NCI-H82 treated with DMSO at 0.1 percent for 48 hours (cell line): ENCODE results near the gene CNTNAP5.

Experiments
- DNase-seq: peaks from one replicate; lab custom pipeline; 2025; ENCODE audit not compliant: unreplicated experiment; lab: John Stamatoyannopoulos, UW

The CNTNAP5 gene

DNA sequence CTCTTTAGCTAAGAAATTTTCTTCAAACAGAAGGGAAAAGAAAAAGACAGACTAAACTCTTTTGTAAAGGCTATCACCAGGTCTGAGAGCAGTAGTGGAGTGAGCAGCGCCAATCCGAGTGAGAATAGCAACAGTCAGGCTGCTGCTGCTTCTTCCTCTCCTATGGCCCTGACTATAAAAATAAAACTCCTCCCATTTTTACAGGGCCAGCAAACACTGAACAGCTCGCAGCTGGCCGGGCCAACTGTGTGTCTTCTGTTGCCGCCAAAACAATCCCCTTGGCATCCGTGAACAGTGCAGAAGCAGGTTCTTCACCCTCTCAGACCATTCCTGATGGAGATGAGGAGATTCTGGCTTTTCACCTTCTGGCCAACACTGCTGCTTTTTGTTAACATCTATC lies 124.5 kb downstream of the CNTNAP5 start:
- no peak for DNase-seq

GRCh38 chr2:124151691-124152090 lies 126.6 kb downstream of the CNTNAP5 start:
- peak; percentile 96 for DNase-seq

DNA sequence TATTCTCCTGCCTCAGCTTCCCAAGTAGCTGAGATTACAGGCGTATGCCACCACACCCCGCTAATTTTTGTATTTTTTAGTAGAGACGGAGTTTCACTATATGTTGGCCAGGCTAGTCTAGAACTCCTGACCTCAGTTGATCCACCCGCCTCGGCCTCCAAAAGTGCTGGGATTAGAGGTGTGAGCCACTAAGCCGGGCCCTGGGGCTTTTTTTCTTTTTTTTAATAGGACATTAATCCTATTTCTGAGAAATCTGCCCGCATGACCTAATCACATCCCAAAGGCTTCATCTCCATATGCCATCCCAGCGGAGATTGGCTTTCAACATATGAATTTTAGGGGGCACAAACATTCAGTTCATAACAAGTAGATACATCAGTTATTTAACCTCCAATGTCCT lies 128.6 kb downstream of the CNTNAP5 start:
- DNase-seq, result peak; percentile 72

- no peak for DNase-seq
These were observed 134.1 kb downstream of the CNTNAP5 start for GRCh38 chr2:124159166-124159565.

DNA sequence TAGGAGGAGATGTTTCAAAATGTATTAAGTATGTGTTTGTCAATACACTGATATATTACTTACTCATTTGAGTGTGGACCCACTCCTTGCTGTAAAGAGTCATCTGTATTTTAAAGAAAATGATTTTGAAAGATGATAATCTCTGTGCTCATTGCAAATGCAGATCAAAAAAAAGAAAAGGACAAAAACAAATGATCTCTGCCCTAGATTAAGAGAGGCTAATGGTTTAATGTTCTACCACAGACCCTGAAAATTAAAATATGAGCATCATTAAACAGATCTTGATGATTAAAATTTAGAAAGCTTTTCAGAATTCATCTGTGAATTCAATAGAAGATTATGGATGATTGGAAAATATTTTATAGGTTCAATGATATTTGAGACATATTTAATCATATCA lies 136.5 kb downstream of the CNTNAP5 start:
- DNase-seq, result no peak

- DNase-seq, result no peak
These were observed 137.2 kb downstream of the CNTNAP5 start for GRCh38 chr2:124162256-124162655.

DNA sequence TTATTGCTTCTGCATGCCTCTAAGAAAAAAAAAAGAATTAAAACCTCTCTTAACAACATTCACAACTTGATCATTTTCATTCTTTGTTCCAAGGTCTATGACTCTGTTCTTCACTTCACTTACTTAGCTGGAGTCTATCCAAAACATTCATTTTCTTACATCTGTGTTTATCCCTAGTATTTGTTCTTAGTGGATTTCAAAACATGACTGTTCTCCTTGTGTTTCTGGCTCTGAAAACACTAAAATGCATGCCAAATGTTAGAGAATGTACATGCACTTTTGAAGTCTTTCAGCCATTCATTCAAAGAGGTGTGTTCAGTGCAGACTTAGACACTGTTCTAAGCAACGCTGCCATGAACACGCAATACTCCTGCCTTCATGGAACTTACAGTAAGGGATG lies 138.8 kb downstream of the CNTNAP5 start:
- DNase-seq, result no peak

- no peak for DNase-seq
These were observed 140.6 kb downstream of the CNTNAP5 start for GRCh38 chr2:124165698-124166097.

DNA sequence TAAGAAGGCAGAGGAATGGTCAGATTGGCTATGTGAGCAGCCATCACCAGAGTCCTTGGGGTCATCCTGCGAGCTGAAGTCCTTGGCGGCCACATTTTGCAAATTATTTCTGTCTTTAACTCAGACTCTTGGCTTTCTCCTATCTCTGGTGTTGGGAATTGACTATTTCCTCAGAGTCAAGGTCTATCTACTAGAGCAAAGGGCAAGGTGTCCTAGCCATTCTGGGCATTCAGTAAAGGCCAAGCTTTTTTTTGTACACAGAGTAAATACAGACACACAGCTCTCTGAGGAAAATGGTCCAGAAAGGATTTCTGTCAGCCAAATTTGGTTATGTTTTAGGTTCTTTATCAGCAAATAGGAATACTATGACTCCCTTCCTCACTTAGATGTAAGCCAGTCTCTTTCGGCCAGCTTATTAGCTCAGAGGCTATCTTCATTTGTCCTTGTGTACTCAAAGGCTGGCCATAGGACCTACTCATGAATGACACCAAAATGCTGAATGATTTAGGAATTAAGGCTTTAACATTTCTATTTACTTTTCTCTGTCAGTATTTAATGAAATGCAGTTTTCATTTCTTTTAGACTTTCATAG lies 146.5 kb downstream of the CNTNAP5 start:
- no peak for DNase-seq

GRCh38 chr2:124178719-124179118 lies 153.6 kb downstream of the CNTNAP5 start:
- no peak for DNase-seq

DNA sequence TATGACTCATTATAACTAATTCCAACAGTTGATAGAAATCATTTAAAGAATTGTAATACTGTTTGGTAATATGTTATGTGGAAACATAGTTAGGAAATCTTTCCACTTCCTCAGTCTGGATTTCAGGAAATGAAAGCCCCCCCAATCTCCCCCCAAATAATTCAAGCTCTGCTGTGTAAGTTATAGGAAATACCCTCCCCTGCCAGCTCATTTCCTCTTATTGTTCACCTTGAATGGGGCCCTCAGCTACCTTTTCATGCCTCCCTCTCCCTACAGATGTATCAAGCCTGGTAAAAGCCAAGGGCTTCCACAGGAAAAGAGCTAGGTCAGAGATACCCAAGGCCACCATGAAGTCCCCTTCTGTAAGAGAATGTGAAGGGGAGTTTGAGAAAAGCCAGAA lies 155.5 kb downstream of the CNTNAP5 start:
- DNase-seq, result no peak

GRCh38 chr2:124186801-124187200 lies 161.7 kb downstream of the CNTNAP5 start:
- DNase-seq, result no peak

DNA sequence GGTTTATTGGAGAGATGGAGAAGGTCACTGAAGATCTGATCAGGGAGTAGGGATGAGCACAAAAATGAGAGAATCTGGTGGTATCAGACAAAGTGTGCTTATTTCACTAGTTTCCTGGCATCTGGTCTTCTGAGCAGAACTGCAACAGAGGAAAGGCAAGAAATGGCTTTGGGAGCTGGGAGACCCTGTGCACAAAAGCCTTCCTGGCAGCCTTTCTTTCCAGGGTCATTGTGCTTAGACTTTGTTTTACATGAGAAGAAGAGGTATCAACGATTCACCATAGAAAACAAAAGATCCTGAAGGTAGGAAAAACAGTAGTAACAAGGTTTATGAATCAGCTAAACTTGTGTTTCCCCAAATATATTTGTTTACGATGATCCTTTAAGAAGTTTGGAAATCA lies 162.9 kb downstream of the CNTNAP5 start:
- DNase-seq, result no peak

DNA sequence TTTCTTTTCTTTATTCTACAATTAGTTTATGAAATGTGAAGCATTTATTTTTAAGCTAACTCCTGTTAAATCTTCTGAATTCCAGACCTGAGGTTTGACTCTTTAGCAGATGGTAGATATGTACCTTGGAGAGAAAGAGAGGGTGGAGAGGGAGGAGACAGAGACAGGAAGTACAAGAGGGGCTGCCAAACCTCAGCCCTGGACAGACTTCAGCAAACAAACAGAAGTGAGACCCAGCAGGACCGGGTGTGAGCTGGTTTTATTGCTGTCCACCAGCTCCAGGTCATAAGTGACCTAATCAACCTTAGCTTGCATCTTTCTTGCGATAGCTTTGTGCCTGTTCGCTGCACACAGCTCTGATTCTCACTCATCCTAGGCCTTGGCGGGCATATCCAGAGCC lies 168.6 kb downstream of the CNTNAP5 start:
- DNase-seq, result no peak

DNA sequence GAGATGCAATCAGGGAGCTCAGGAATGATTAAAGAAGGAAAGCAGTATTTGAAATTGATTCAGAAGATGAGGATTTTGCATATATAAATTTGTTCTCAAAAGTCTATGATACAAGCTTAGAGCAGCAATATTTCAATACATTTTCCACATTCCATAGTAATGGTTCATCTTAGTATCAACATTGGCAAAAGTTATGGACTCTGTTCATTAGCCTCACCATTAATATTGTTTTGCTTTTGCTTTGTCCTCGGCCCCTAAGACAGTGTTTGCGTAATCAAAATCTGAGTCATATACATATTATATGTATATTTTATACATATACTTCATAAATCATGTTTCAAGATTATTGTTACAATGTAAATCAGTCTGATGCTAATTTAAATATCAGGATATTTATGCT lies 176.6 kb downstream of the CNTNAP5 start:
- no peak for DNase-seq

GRCh38 chr2:124209441-124209840 lies 184.4 kb downstream of the CNTNAP5 start:
- no peak for DNase-seq

- no peak for DNase-seq
These were observed 186.4 kb downstream of the CNTNAP5 start for GRCh38 chr2:124211461-124211860.

DNA sequence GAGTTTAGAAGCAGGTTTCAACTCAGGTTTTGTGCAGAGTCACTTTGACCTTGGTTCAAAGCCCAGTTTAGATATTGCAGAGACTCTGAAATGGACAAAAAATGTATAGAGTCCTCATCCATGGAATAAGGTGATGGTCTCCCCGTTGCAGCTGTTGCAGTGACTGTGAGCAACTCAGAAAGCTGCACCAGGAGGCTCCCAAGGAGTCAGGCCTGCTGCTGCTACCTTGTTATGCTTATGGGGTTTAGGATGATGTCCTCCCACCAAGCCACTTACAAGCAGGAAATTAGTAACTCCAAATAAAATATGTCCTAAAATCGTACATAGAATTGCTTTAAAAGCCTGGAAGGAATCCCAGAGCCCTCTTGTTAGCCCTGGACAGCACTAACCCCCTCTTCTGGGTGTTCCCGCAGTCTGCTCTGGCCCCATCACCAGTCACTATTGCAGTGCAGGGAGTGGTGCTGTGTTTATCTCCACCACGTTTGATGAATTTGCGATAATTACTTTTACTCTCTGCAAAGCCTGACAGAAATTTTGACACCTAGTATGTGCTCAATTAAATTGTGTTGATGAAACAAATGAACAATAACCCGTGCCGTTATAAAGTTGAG lies 189.0 kb downstream of the CNTNAP5 start:
- no peak for DNase-seq

DNA sequence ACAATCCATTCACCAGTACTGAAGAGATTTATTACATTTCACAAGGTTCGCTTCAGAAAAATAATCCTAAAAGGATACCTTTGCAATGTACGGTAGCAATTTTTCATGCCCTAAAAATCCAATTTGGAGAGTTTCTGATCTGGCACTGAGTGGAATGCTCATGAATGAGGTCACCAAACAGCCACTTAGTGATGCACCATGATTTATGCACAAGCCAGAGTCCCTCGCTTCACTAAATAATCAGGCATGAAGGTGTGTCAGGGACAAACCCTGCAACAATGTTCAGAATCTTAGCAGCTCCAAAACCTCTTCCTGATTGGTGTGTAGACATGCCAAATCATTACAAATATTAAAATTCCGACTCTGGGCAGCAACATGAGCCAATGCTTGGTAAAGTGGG lies 221.1 kb downstream of the CNTNAP5 start:
- DNase-seq, result no peak

DNA sequence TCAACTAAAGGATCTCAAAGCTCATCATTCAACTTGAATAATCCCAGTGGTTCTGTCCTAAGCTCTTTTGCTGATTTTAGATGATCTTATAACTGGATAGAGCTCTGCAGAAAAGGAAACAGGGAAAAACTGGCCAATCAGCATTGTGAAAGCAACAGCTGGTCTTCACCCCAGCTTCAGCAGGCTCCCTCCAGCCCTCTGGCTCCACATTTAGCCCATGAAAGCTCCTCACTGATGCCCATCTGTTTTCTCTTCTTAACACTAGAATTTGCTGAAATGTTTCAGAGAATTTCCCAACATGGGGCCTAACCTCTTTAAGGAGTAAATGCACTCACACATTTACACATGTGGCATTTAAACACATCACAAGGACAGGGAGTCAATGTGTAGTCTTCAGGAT lies 223.3 kb downstream of the CNTNAP5 start:
- peak; percentile 93 for DNase-seq

GRCh38 chr2:124250433-124250832 lies 225.3 kb downstream of the CNTNAP5 start:
- no peak for DNase-seq

GRCh38 chr2:124254621-124255020 lies 229.5 kb downstream of the CNTNAP5 start:
- DNase-seq, result no peak

DNA sequence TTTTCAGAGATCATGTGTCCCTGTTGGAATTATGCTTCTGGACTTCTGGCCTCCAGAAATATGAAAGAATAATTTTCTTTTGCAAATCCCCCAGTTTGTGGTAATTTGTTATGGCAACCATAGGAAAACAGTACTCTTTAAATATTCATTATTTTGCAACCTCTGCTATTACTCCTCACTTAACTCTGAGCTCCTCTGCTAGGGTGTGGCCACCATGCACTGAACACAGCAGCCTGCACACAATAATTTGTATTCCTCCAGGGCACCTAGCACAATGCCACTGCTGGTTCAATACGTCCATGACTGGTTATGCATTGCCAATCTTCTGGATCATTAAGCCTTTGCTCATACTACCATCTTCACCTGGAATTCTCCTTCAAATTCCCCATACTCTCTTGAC lies 232.0 kb downstream of the CNTNAP5 start:
- DNase-seq, result no peak
